HG03342 (cell line): Measurements from ENCODE around the gene ZMYM1.
"Not testable (repeated sequence)": the region's sequence is repeated elsewhere in the genome, so short reads cannot be mapped to it uniquely, and the experiment has no call there.

Experiments
- ATAC-seq: cut with Tn5 transposase; IDR thresholded peaks from one replicate; pipeline ENCODE4 v1.9.1; 2021; ENCODE audit warnings: mild to moderate bottlenecking, moderate library complexity; ENCODE audit not compliant: unreplicated experiment

The ZMYM1 gene

GRCh38 chr1:35073265-35073811 is 5.8 kb upstream of the ZMYM1 start:
- ATAC-seq: no peak

GRCh38 chr1:35076426-35076825 is 2.8 kb upstream of the ZMYM1 start:
- not testable (repeated sequence) for ATAC-seq

- no peak for ATAC-seq
These were observed 1.1 kb downstream of the ZMYM1 start for GRCh38 chr1:35080171-35080854.

GRCh38 chr1:35085421-35085820 is 6.2 kb downstream of the ZMYM1 start:
- no peak for ATAC-seq

GRCh38 chr1:35097224-35097623 is 18.0 kb downstream of the ZMYM1 start:
- ATAC-seq: no peak

- ATAC-seq: no peak
These were observed 31.9 kb downstream of the ZMYM1 start for GRCh38 chr1:35111106-35111505.

GRCh38 chr1:35112668-35113067 is 33.5 kb downstream of the ZMYM1 start:
- ATAC-seq: no peak

GRCh38 chr1:35115459-35116383 is 36.5 kb downstream of the ZMYM1 start:
- no peak for ATAC-seq

GRCh38 chr1:35120458-35121133 is 41.4 kb downstream of the ZMYM1 start:
- no peak for ATAC-seq

- ATAC-seq: no peak
These were observed 43.1 kb downstream of the ZMYM1 start for GRCh38 chr1:35122311-35122710.

- ATAC-seq: no peak
These were observed 47.4 kb downstream of the ZMYM1 start for GRCh38 chr1:35126546-35126945.

- ATAC-seq: no peak
These were observed 49.9 kb downstream of the ZMYM1 start for GRCh38 chr1:35129080-35129479.

GRCh38 chr1:35136780-35137179 is 57.6 kb downstream of the ZMYM1 start:
- ATAC-seq: no peak

GRCh38 chr1:35137590-35137989 is 58.4 kb downstream of the ZMYM1 start:
- not testable (repeated sequence) for ATAC-seq

GRCh38 chr1:35142294-35142693 is 63.1 kb downstream of the ZMYM1 start:
- not testable (repeated sequence) for ATAC-seq

- not testable (repeated sequence) for ATAC-seq
These were observed 63.5 kb downstream of the ZMYM1 start for GRCh38 chr1:35142728-35143127.

GRCh38 chr1:35143737-35144508 is 64.7 kb downstream of the ZMYM1 start:
- ATAC-seq: no peak

GRCh38 chr1:35145892-35146549 is 66.8 kb downstream of the ZMYM1 start:
- ATAC-seq: not testable (repeated sequence)

- ATAC-seq: no peak
These were observed 72.0 kb downstream of the ZMYM1 start for GRCh38 chr1:35151220-35151619.

GRCh38 chr1:35164893-35165292 is 85.7 kb downstream of the ZMYM1 start:
- no peak for ATAC-seq
